A673 (cell line): ENCODE data around the gene LIF.

Experiments
- CTCF ChIP-seq: fragments of 300-800, 200-600 bp; sonication (generic); conservative IDR thresholded peaks from 2 replicates; pipeline ENCODE4 v1.5.1; 2017; ENCODE audit warnings: low read depth, mild to moderate bottlenecking, antibody characterized with exemption, low read length, moderate library complexity, mixed read lengths
- EZH2 ChIP-seq: fragments of 200-600 bp; sonication (generic); IDR thresholded peaks from 2 replicates; pipeline ENCODE4 v1.6.1; 2017; ENCODE audit warnings: borderline replicate concordance, low read depth, mild to moderate bottlenecking, mixed read lengths, antibody characterized with exemption, low read length; ENCODE audit not compliant: poor library complexity, severe bottlenecking

GRCh38 chr22:30265131-30265720 lies 18.7 kb upstream of the LIF start:
- TF ChIP-seq CTCF (no peak), EZH2 (no peak)
